Chondrocyte (in vitro differentiated cells): ENCODE results near the gene SYNGR3. TPM values are rescaled to one million over a fixed set of nuclear protein-coding genes. Genes with fewer than 3 reads are reported as not detected.
"Not testable (repeated sequence)": the region's sequence is repeated elsewhere in the genome, so short reads cannot be mapped to it uniquely, and the experiment has no call there.

Experiments used
- DNase-seq: peaks from one replicate; pipeline ENCODE4 v3.0.0; 2021; ENCODE audit warnings: mixed read lengths, low spot score
- H3K27ac Mint-ChIP-seq: one replicate; pipeline ENCODE4 v1.8.0; 2021; ENCODE audit warnings: mild to moderate bottlenecking, moderate library complexity, mixed read lengths; ENCODE audit not compliant: unreplicated experiment
- H3K27me3 Mint-ChIP-seq: 2 replicates; pipeline ENCODE4 v1.8.0; 2021; ENCODE audit warnings: low read depth, mixed read lengths
- H3K36me3 Mint-ChIP-seq: 2 replicates; pipeline ENCODE4 v1.8.0; 2021; ENCODE audit warnings: low read depth, mixed read lengths
- H3K4me1 Mint-ChIP-seq: 2 replicates; pipeline ENCODE4 v1.8.0; 2021; ENCODE audit warnings: low read depth, mild to moderate bottlenecking, mixed read lengths
- H3K4me3 Mint-ChIP-seq: one replicate; pipeline ENCODE4 v1.8.0; 2021; ENCODE audit warnings: mild to moderate bottlenecking, moderate library complexity, mixed read lengths; ENCODE audit not compliant: unreplicated experiment
- H3K9me3 Mint-ChIP-seq: 2 replicates; pipeline ENCODE4 v1.8.0; 2021; ENCODE audit warnings: low read depth, mixed read lengths
- CTCF ChIP-seq: fragments of 200-600 bp; sonication (generic); IDR thresholded peaks from 2 replicates; pipeline ENCODE4 v1.5.0; 2021; ENCODE audit warnings: antibody characterized with exemption, mild to moderate bottlenecking, moderate library complexity
- total RNA-seq: library from RNA; stranded (reverse); gene quantifications from 3 replicates; pipeline ENCODE4 v1.2.1, GENCODE V29; 2021

Gene SYNGR3
- total RNA-seq, 1 donor from 2014 or later, result 0.67 TPM

GRCh38 chr16:1958715-1959268 is 31.0 kb upstream of the SYNGR3 start:
- TF ChIP-seq CTCF, result no peak
- Mint-ChIP-seq H3K9me3 (no peaks in the 10 kb centered on the region), H3K27me3 (no peaks in the 10 kb centered on the region), H3K4me3 (peak overlapping the region; percentile 97), H3K27ac (peak overlapping the region; percentile 59), H3K4me1 (peaks cover 40% of the 10 kb centered on the region), H3K36me3 (peaks cover 12% of the 10 kb centered on the region)
- no peak for DNase-seq

DNA sequence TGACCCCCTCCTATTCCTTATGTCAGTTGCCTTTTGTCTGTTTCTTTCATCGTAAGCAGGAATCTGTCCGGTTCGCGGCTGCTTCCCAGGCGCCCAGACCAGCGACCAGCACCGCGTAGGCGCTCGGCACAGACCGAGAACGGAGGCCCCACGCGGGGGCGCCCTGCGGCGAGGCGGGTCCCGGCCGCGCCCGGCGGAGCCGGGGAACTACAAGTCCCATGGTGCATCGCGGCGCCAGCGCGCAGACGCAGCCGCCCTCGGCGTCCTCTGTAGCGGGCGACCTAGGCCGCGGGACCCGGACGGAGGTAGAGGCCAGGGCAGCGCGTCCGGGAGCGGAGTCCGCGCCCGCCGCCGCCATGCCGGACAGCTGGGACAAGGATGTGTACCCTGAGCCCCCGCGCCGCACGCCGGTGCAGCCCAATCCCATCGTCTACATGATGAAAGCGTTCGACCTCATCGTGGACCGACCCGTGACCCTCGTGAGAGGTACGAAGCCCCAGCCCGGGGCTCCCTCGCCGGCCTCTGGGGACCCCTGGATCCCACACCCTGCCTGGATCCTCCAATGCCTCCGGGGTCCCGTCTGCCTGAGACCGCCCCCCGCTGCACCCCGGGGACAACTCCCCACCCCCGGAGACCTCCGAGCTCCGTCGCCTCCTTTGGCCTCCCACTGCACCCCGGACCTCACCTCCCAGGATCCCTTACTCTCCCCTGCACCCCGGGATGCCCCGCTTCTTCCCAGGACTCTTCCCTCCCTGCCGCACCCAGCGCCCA is 30.3 kb upstream of the SYNGR3 start, which contains the start of gene NDUFB10:
TSS of gene NDUFB10 (plus strand) at position 270 of the 771 bp plus-strand sequence. CDS start at position 357, 87 bp downstream.
- Mint-ChIP-seq H3K4me3 (peak within 1 kb of the TSS; percentile 97), H3K36me3 (peaks cover 15% of the 10 kb centered on the region), H3K27me3 (no peaks in the 10 kb centered on the region), H3K9me3 (no peaks in the 10 kb centered on the region), H3K4me1 (peaks cover 44% of the 10 kb centered on the region), H3K27ac (peak within 1 kb of the TSS; percentile 96)
- peak; percentile 81 for TF ChIP-seq CTCF
- DNase-seq, result peak; percentile 85

DNA sequence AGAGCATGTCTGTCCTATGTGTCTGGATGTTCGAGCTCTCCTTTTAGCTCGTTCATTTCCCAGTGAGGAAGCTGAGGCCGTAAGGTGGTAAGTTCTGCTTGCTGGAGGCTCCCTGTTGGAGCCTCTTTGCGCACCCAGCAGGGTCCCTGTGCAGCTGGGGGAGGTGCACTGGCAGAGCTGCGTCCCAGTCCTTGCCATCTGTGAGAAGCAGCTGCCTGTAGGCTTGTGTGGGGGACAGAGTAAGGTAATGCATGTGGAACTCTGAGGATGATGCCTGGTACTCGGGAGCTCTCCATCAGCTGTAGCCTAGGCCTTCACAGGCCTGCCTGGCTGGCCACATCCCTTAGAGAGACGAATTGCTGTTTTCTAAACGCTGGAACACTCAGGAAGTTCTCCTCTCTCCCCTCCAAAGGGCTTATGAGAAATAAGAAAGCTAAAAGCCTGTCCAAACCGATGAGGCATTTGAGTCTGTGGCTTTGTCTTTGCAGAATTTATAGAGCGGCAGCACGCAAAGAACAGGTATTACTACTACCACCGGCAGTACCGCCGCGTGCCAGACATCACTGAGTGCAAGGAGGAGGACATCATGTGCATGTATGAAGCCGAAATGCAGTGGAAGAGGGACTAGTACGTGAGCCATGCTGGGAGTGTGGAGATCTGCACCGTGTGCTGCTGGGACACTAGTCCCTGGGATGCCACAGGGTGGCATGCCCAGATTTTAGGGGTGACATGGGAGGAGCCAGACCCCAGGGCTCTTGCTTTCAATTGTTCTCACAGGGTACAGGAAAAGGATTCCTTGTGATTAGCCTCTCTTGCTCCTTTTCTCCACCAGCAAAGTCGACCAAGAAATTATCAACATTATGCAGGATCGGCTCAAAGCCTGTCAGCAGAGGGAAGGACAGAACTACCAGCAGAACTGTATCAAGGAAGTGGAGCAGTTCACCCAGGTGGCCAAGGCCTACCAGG is 28.8 kb upstream of the SYNGR3 start:
- Mint-ChIP-seq H3K27me3 (no peaks in the 10 kb centered on the region), H3K4me1 (peaks cover 50% of the 10 kb centered on the region), H3K36me3 (peaks cover 15% of the 10 kb centered on the region), H3K27ac (peak overlapping the region; percentile 96), H3K4me3 (peak overlapping the region; percentile 97), H3K9me3 (no peaks in the 10 kb centered on the region)
- no peak for TF ChIP-seq CTCF
- no peak for DNase-seq

DNA sequence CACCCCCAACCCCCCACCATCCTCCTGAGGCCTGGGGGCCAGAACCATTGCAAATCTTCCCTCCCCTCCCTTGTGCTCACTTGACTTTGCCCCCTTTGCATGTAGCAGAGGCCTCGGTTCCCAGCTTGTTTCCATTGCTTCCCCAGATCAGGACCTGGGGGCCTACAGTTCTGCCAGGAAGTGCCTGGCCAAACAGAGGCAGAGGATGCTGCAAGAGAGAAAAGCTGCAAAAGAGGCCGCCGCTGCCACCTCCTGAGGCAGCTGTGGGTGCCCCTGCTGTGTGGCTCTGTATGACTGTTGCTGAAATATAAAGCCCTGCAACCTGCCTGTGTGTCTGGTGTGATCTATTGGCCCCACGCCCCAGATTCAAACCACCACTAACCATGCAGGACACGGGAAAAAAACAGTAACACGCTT is 28.1 kb upstream of the SYNGR3 start:
- Mint-ChIP-seq H3K9me3 (no peaks in the 10 kb centered on the region), H3K36me3 (peaks cover 15% of the 10 kb centered on the region), H3K4me3 (no peak overlapping the region), H3K27me3 (no peaks in the 10 kb centered on the region), H3K27ac (peak overlapping the region; percentile 92), H3K4me1 (peaks cover 50% of the 10 kb centered on the region)
- DNase-seq, result no peak
- TF ChIP-seq CTCF, result no peak

DNA sequence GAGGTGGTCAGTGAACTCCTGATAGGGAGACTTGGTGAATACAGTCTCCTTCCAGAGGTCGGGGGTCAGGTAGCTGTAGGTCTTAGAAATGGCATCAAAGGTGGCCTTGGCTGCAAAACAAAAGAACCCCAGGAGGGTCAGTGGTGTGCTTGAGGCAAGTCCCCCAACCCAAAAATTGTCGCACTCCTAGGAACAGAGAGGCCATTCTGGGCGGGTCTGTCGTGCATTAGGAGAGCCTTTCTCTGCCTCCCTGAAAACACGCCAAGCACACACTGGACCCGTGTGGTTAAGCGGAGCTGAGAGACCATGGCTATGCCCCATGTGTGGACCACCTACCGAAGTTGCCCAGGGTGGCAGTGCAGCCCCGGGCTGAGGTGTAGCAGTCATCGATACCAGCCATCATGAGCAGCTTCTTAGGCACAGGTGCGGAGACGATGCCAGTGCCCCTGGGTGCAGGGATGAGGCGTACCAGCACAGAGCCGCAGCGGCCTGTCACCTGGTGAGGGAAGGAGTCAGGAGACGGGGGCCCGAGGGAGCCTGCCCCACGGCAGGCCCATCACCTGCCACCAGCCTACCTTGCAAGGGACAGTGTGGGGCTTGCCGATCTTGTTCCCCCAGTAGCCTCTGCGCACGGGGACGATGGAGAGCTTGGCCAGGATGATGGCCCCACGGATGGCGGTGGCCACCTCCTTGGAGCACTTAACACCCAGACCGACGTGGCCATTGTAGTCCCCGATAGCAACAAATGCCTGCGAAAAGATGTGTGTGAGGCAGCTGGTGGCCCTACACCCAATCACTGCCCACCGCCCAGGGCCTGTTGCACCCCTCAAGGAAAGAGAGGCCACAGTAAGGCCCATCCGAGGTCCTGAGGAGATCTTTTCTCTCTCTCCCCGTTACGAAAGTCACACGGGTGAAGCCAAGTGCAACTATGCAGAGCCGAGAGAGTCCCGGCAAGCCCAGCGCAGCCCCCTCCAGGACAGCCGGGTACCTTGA is 27.3 kb upstream of the SYNGR3 start:
- not testable (repeated sequence) for H3K9me3 Mint-ChIP-seq, H3K27me3 Mint-ChIP-seq, DNase-seq
- H3K4me3 Mint-ChIP-seq, result peak overlapping the region; percentile 87
- H3K27ac Mint-ChIP-seq, result peak overlapping the region; percentile 92
- H3K4me1 Mint-ChIP-seq, result peaks cover 50% of the 10 kb centered on the region
- peaks cover 15% of the 10 kb centered on the region for H3K36me3 Mint-ChIP-seq
